Left lobe of liver (tissue), 2 donors: Measurements from ENCODE around the gene BMPR1A. TPM values are rescaled to one million over a fixed set of nuclear protein-coding genes. Genes with fewer than 3 reads are reported as not detected.
A peak's percentile ranks its signal among the peaks of the same experiment; 100 is the strongest.

Experiments used
- ATAC-seq: fragments of 200-7000 bp; cut with Tn5 transposase; one replicate; pipeline ENCODE4 v1.9.1; 2020; ENCODE audit warnings: mild to moderate bottlenecking, moderate library complexity
- DNase-seq: peaks from one replicate; pipeline ENCODE4 v3.0.0-alpha.2; 2020; ENCODE audit warnings: low spot score
- total RNA-seq: library from RNA; stranded (reverse); gene quantifications from one replicate; pipeline ENCODE4 v1.2.1, GENCODE V29; 2021
- donor health status: DM: no; HTN: no; CAD: no; lungs with moderate emphysema.
- donor health status: DM: no; HTN: yes; CAD: no.

The BMPR1A gene
- total RNA-seq, 1 donor from 2014 or later, result 12.6 TPM

GRCh38 chr10:86759073-86759672, 2.8 kb downstream of the BMPR1A start:
- ATAC-seq (no peak), DNase-seq (no peak)

GRCh38 chr10:86763404-86763803, 7.0 kb downstream of the BMPR1A start:
- DNase-seq (no peak), ATAC-seq (peak; percentile 69)

GRCh38 chr10:86765548-86765947, 9.1 kb downstream of the BMPR1A start:
- ATAC-seq, result no peak
- DNase-seq, result no peak

- no peak for ATAC-seq
- DNase-seq, result no peak
Measured at GRCh38 chr10:86768412-86769062, 12.1 kb downstream of the BMPR1A start.

GRCh38 chr10:86769991-86770390, 13.6 kb downstream of the BMPR1A start:
- ATAC-seq (no peak), DNase-seq (no peak)

- ATAC-seq (peak; percentile 43), DNase-seq (no peak)
Measured at GRCh38 chr10:86770412-86770960, 14.1 kb downstream of the BMPR1A start.

GRCh38 chr10:86773498-86773897, 17.1 kb downstream of the BMPR1A start:
- no peak for DNase-seq
- no peak for ATAC-seq

- ATAC-seq (peak; percentile 74), DNase-seq (no peak)
Measured at GRCh38 chr10:86775056-86775869, 18.8 kb downstream of the BMPR1A start.

GRCh38 chr10:86775870-86776180, 19.4 kb downstream of the BMPR1A start:
- DNase-seq (no peak), ATAC-seq (no peak)

- peak; percentile 58 for ATAC-seq
- no peak for DNase-seq
Measured at GRCh38 chr10:86779220-86780017, 23.0 kb downstream of the BMPR1A start.

GRCh38 chr10:86782701-86783418, 26.4 kb downstream of the BMPR1A start:
- DNase-seq, result no peak
- no peak for ATAC-seq

GRCh38 chr10:86785037-86785436, 28.6 kb downstream of the BMPR1A start:
- DNase-seq (no peak), ATAC-seq (no peak)

- ATAC-seq (no peak), DNase-seq (no peak)
Measured at GRCh38 chr10:86785968-86786367, 29.5 kb downstream of the BMPR1A start.

- ATAC-seq (no peak), DNase-seq (no peak)
Measured at GRCh38 chr10:86786368-86786767, 29.9 kb downstream of the BMPR1A start.

GRCh38 chr10:86790394-86790793, 34.0 kb downstream of the BMPR1A start:
- ATAC-seq, result no peak

GRCh38 chr10:86792461-86793167, 36.2 kb downstream of the BMPR1A start:
- no peak for ATAC-seq

More at GRCh38 chr10:86790394-86790793, 34.0 kb downstream of the BMPR1A start:
- DNase-seq, result no peak

GRCh38 chr10:86793696-86794095, 37.3 kb downstream of the BMPR1A start:
- DNase-seq (no peak), ATAC-seq (no peak)

More at GRCh38 chr10:86792461-86793167, 36.2 kb downstream of the BMPR1A start:
- DNase-seq, result no peak

GRCh38 chr10:86795353-86795752, 38.9 kb downstream of the BMPR1A start:
- DNase-seq (no peak), ATAC-seq (peak; percentile 26)

GRCh38 chr10:86798025-86798424, 41.6 kb downstream of the BMPR1A start:
- ATAC-seq, result no peak

GRCh38 chr10:86798611-86799010, 42.2 kb downstream of the BMPR1A start:
- DNase-seq (no peak), ATAC-seq (no peak)

More at GRCh38 chr10:86798025-86798424, 41.6 kb downstream of the BMPR1A start:
- DNase-seq, result no peak
